H1 (cell line): ENCODE measurements around the gene BICRAL. TPM values are rescaled to one million over a fixed set of nuclear protein-coding genes. Genes with fewer than 3 reads are reported as not detected.

Experiments used
- CTCF ChIA-PET: fragments of 300-600 bp; sonication (Branson Sonifier 250); formaldehyde crosslinking; loops from one replicate; lab custom pipeline; 2021; ENCODE audit not compliant: partially characterized antibody; lab: Charles Lee
- POLR2A ChIA-PET: fragments of 300-600 bp; sonication (Branson Sonifier 250); formaldehyde crosslinking; loops from one replicate; lab custom pipeline; 2021; ENCODE audit warnings: inconsistent platforms; ENCODE audit not compliant: partially characterized antibody; lab: Charles Lee
- DNase-seq, 2 experiments: peaks; one replicate each; pipeline versions ENCODE4 v3.0.0 to v3.0.0-alpha.2; 2010 to 2022; ENCODE audit warnings: low spot score in 2 of 2, low read depth in 1 of 2, mixed read lengths in 1 of 2
- FAIRE-seq: peaks from 2 replicates; lab custom pipeline; 2011; peaks lifted over from hg19 to GRCh38; lab: Jason Lieb, UNC
- H2AFZ ChIP-seq: 2 replicates; pipeline ENCODE4 v1.8.1; 2012; ENCODE audit warnings: low read length, inconsistent platforms
- H2AK5ac ChIP-seq: 2 replicates; pipeline ENCODE4 v1.6.1; 2013; ENCODE audit warnings: low read depth, low read length
- H2BK120ac ChIP-seq: replicated peaks from 2 replicates; pipeline ENCODE3; 2013; ENCODE audit warnings: low read depth, low read length, inconsistent platforms
- H2BK12ac ChIP-seq: 2 replicates; pipeline ENCODE4 v1.6.1; 2013; ENCODE audit warnings: low read depth, low read length
- H2BK15ac ChIP-seq: 2 replicates; pipeline ENCODE4 v1.6.1; 2013; ENCODE audit warnings: low read length
- H2BK20ac ChIP-seq: 2 replicates; pipeline ENCODE4 v1.6.1; 2013; ENCODE audit warnings: low read length
- H2BK5ac ChIP-seq: 2 replicates; pipeline ENCODE4 v1.6.1; 2013; ENCODE audit warnings: low read depth, low read length
- H3K14ac ChIP-seq: 2 replicates; pipeline ENCODE4 v1.6.1; 2013; ENCODE audit warnings: inconsistent platforms; ENCODE audit not compliant: insufficient read length
- H3K18ac ChIP-seq: 2 replicates; pipeline ENCODE4 v1.6.1; 2013; ENCODE audit warnings: low read length; ENCODE audit errors: extremely low read depth
- H3K23ac ChIP-seq: 2 replicates; pipeline ENCODE4 v1.6.1; 2013; ENCODE audit warnings: inconsistent platforms; ENCODE audit not compliant: insufficient read length
- H3K23me2 ChIP-seq: 2 replicates; pipeline ENCODE4 v1.6.1; 2013; ENCODE audit warnings: low read depth, low read length
- H3K27ac ChIP-seq: 2 replicates; pipeline ENCODE4 v1.6.1; 2011; ENCODE audit warnings: low read depth, low read length, inconsistent platforms
- H3K27me3 ChIP-seq, 4 experiments: replicated peaks in 1 of 4; 1 replicate in 1 of 4; 2 replicates in 3 of 4; pipeline versions ENCODE4 v1.6.1 to v1.8.1; 2011 to 2013; ENCODE audit warnings: low read length in 3 of 4, mild to moderate bottlenecking in 3 of 4, inconsistent platforms in 2 of 4, mixed read lengths in 2 of 4, moderate library complexity in 1 of 4; ENCODE audit not compliant: control insufficient read depth in 3 of 4, insufficient read depth in 3 of 4; ENCODE audit errors: extremely low read depth in 1 of 4
- H3K36me3 ChIP-seq, 4 experiments: 2 replicates each; pipeline versions ENCODE4 v1.6.1 to v1.8.1; 2011 to 2013; ENCODE audit warnings: mild to moderate bottlenecking in 4 of 4, low read length in 3 of 4, moderate library complexity in 2 of 4, control low read depth in 1 of 4, inconsistent platforms in 1 of 4; ENCODE audit not compliant: insufficient read depth in 4 of 4, control insufficient read depth in 2 of 4
- H3K4ac ChIP-seq: replicated peaks from 2 replicates; pipeline ENCODE3; 2013; ENCODE audit warnings: low read length, low read depth, mixed read lengths, inconsistent platforms; ENCODE audit not compliant: insufficient read length
- H3K4me1 ChIP-seq, 4 experiments: replicated peaks in 1 of 4; 1 replicate in 1 of 4; 2 replicates in 3 of 4; pipeline versions ENCODE4 v1.6.1 to v1.8.1; 2011 to 2013; ENCODE audit warnings: low read length in 3 of 4, inconsistent platforms in 2 of 4, mixed read lengths in 1 of 4; ENCODE audit not compliant: insufficient read depth in 4 of 4, control insufficient read depth in 3 of 4
- H3K4me2 ChIP-seq, 2 experiments: 2 replicates each; pipeline versions ENCODE4 v1.6.1 to v1.8.1; 2011 to 2013; ENCODE audit warnings: low read depth in 2 of 2, low read length in 2 of 2, control low read depth in 1 of 2, inconsistent platforms in 1 of 2, mild to moderate bottlenecking in 1 of 2; ENCODE audit not compliant: insufficient read depth in 1 of 2
- H3K4me3 ChIP-seq, 4 experiments: fragments of 200-600, 300-600 bp in 1 of 4; sonication (generic), shearing (Covaris generic), sonication (Bioruptor Twin) in 1 of 4; 2 replicates each; pipeline versions ENCODE4 v1.5.1 to v1.8.1; 2011 to 2016; ENCODE audit warnings: low read length in 4 of 4, low read depth in 3 of 4, control low read depth in 2 of 4, inconsistent platforms in 2 of 4, mild to moderate bottlenecking in 2 of 4, mixed read lengths in 1 of 4, moderate library complexity in 1 of 4; ENCODE audit not compliant: insufficient read depth in 2 of 4; ENCODE audit errors: extremely low read depth in 1 of 4
- H3K56ac ChIP-seq: replicated peaks from 2 replicates; pipeline ENCODE3; 2013; ENCODE audit warnings: low read depth, mild to moderate bottlenecking, mixed read lengths, low read length, inconsistent platforms; ENCODE audit not compliant: insufficient read length
- H3K79me1 ChIP-seq: 2 replicates; pipeline ENCODE4 v1.6.1; 2013; ENCODE audit warnings: low read depth, low read length, control low read depth
- H3K79me2 ChIP-seq, 2 experiments: 2 replicates each; pipeline versions ENCODE4 v1.6.1 to v1.8.1; 2012 to 2013; ENCODE audit warnings: low read length in 2 of 2, mild to moderate bottlenecking in 2 of 2, inconsistent platforms in 1 of 2; ENCODE audit not compliant: insufficient read depth in 2 of 2, control insufficient read depth in 1 of 2
- H3K9ac ChIP-seq, 4 experiments: replicated peaks in 1 of 4; 1 replicate in 1 of 4; 2 replicates in 3 of 4; pipeline versions ENCODE4 v1.6.1 to v1.8.1; 2011 to 2013; ENCODE audit warnings: low read depth in 3 of 4, low read length in 3 of 4, control low read depth in 2 of 4, mild to moderate bottlenecking in 2 of 4, moderate library complexity in 2 of 4, inconsistent platforms in 1 of 4; ENCODE audit errors: extremely low read depth in 1 of 4
- H3K9me3 ChIP-seq, 2 experiments: 2 replicates each; pipeline versions ENCODE4 v1.6.1 to v1.8.1; 2012 to 2013; ENCODE audit warnings: mild to moderate bottlenecking in 2 of 2, moderate library complexity in 2 of 2, control low read depth in 1 of 2, inconsistent platforms in 1 of 2, low read depth in 1 of 2, low read length in 1 of 2, mixed read lengths in 1 of 2; ENCODE audit not compliant: insufficient read depth in 2 of 2
- H4K20me1 ChIP-seq, 2 experiments: replicated peaks in 1 of 2; 2 replicates each; pipeline versions ENCODE3 to v1.8.1; 2011 to 2013; ENCODE audit warnings: inconsistent platforms in 2 of 2, low read length in 2 of 2, mild to moderate bottlenecking in 1 of 2; ENCODE audit not compliant: insufficient read depth in 2 of 2, control insufficient read depth in 1 of 2
- H4K5ac ChIP-seq: 2 replicates; pipeline ENCODE4 v1.6.1; 2013; ENCODE audit warnings: low read length, low read depth, mixed read lengths, inconsistent platforms; ENCODE audit not compliant: insufficient read length
- H4K8ac ChIP-seq: 2 replicates; pipeline ENCODE4 v1.8.0; 2013; ENCODE audit warnings: mild to moderate bottlenecking, moderate library complexity, low read length, inconsistent platforms; ENCODE audit not compliant: insufficient read depth; ENCODE audit errors: extremely low read depth
- H4K91ac ChIP-seq: replicated peaks from 2 replicates; pipeline ENCODE3; 2013; ENCODE audit warnings: low read length, mixed read lengths, inconsistent platforms; ENCODE audit not compliant: insufficient read length
- BRCA1 ChIP-seq: IDR thresholded peaks from 2 replicates; pipeline ENCODE4 v1.6.1; 2012; ENCODE audit warnings: low read depth, low read length, improper control_type of control experiment
- CHD1 ChIP-seq: IDR thresholded peaks from 2 replicates; pipeline ENCODE4 v1.6.1; 2012; ENCODE audit warnings: low read depth, low read length, improper control_type of control experiment
- GTF2F1 ChIP-seq: IDR thresholded peaks from 2 replicates; pipeline ENCODE4 v1.6.1; 2012; ENCODE audit warnings: low read depth, low read length, improper control_type of control experiment, borderline replicate concordance
- NANOG ChIP-seq: IDR thresholded peaks from 2 replicates; pipeline ENCODE4 v1.6.1; 2011; ENCODE audit warnings: low read length, low read depth, mild to moderate bottlenecking, inconsistent platforms; ENCODE audit not compliant: insufficient read depth, poor library complexity, severe bottlenecking
- POLR2A ChIP-seq, 2 experiments: IDR thresholded peaks; 1 replicate in 1 of 2; 2 replicates in 1 of 2; pipeline ENCODE4 v1.6.1; 2011; ENCODE audit warnings: low read depth in 2 of 2, low read length in 2 of 2, mild to moderate bottlenecking in 2 of 2; ENCODE audit errors: control extremely low read depth in 1 of 2
- POLR2AphosphoS5 ChIP-seq: IDR thresholded peaks from 2 replicates; pipeline ENCODE4 v1.6.1; 2011; ENCODE audit warnings: low read depth, low read length
- POU5F1 ChIP-seq: IDR thresholded peaks from 2 replicates; pipeline ENCODE4 v1.6.1; 2011; ENCODE audit warnings: low read depth, mild to moderate bottlenecking, low read length, moderate library complexity
- WGBS, 2 experiments: shearing (Covaris generic) in 1 of 2; methylation state at CpG; one replicate each; pipeline versions ENCODE4 v1.1.6 to v1.1.7; 2013 to 2015; ENCODE audit warnings: low lambda C conversion rate in 2 of 2, mixed read lengths in 2 of 2, inconsistent platforms in 1 of 2, low coverage in 1 of 2, missing lambda C conversion rate in 1 of 2; ENCODE audit not compliant: insufficient replicate concordance in 2 of 2, insufficient coverage in 1 of 2, insufficient read length in 1 of 2; ENCODE audit errors: extremely low coverage in 1 of 2, missing lambda C conversion rate in 1 of 2; 5-methylcytosine and 5-hydroxymethylcytosine counted together
- polyA plus RNA-seq, 7 experiments: library from polyadenylated mRNA; depleted of rRNA in 3 of 7; stranded (reverse) in 5 of 7; unstranded in 2 of 7; fragments of >200 nt in 5 of 7; fragments of 200-250 nt in 2 of 7; gene quantifications; 1 replicate in 5 of 7; 2 replicates in 1 of 7; 4 replicates in 1 of 7; pipeline versions ENCODE4 v1.2.1 to v1.2.3, GENCODE V29; 2011 to 2013; ENCODE audit warnings: missing spikeins in 2 of 7, mixed read lengths in 2 of 7
- total RNA-seq: library from RNA; stranded (reverse); fragmentation: NEBNext Ultra II Directional; extraction: Animal tissue kit (Norgen Biotek cat#: 25700); gene quantifications from 2 replicates; pipeline ENCODE4 v1.2.1, GENCODE V29; 2021
- TF ChIP-seq, protein P1 (sequence below): IDR thresholded peaks from 2 replicates; pipeline ENCODE4 v1.6.1; 2012; ENCODE audit warnings: inconsistent platforms
- TF ChIP-seq, protein P2 (sequence below): IDR thresholded peaks from 2 replicates; pipeline ENCODE4 v1.6.1; 2012; ENCODE audit warnings: inconsistent platforms

The BICRAL gene
- total and polyA plus RNA-seq, 2 of the 8 experiments (the other 6 are each of a cell fraction or from before 2014, with no cell fraction given): 9.4 to 12.2 TPM

DNA sequence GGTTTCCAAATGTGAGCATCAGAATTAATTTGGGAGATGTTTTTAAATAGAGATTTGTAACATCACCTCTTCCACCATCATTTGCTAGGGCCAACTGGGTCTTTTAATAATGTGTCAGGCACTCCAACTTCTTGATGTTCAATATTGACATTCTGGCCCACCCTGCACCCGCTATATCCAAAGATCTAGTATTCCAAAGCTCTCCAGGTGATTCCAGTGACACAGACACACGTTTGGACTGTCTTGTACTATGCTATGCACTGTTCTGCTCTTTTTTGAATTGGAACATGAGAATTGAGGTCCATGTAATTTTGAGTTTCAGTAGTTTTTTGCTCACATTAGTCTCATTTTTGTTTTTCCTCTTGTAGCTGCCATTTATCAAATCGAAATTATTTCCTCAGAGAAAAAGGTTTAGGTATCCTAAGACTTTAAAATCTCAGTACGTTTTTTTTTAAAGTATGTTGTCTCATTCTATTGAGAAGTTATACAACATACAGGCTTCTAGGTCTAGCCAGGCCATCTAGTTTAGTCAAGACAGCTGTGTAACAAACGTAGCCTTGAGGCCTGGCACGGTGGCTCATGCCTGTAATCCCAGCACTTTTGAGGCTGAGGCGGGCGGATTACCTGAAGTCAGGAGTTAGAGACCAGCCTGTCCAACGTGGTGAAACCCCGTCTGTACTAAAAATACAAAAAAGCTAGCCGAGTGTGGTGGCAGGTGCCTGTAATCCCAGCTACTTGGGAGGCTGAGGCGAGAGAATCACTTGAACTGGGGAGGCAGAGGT lies 3.1 kb downstream of the BICRAL start:
- Histone ChIP-seq H3K18ac (no peak overlapping the region), H3K9ac (peak overlapping the region in 3 of 4 experiments; percentile 10 to 98 (median 35); a peak in 2 of 7 replicates), H4K20me1 (peaks cover 0 to 4% of the 10 kb centered on the region in 2 experiments), H3K79me1 (no peaks in the 10 kb centered on the region), H2AK5ac (no peak overlapping the region), H3K4me2 (peak overlapping the region; percentile 69 to 72), H2BK20ac (no peak overlapping the region), H4K8ac (no peak overlapping the region), H3K14ac (no peak overlapping the region), H2BK12ac (no peak overlapping the region), H3K56ac (no peak overlapping the region), H3K23ac (no peak overlapping the region), H3K27me3 (no peaks in the 10 kb centered on the region), H3K23me2 (no peaks in the 10 kb centered on the region; the same call in 1 of the 2 replicates), H3K9me3 (no peaks in the 10 kb centered on the region), H2AFZ (no peak overlapping the region), H3K4me3 (peak overlapping the region; percentile 82 to 96 (median 88)), H3K4me1 (peaks cover 0 to 14% (median 5%) of the 10 kb centered on the region in 4 experiments; a peak in 4 of 7 replicates), H4K91ac (no peak overlapping the region), H2BK15ac (no peak overlapping the region), H3K27ac (no peak overlapping the region), H3K79me2 (peaks cover 13 to 66% of the 10 kb centered on the region in 2 experiments), H3K4ac (no peak overlapping the region), H3K36me3 (peaks cover 0 to 3% (median 0%) of the 10 kb centered on the region in 4 experiments; a peak in 1 of 8 replicates), H2BK5ac (no peak overlapping the region), H2BK120ac (no peak overlapping the region), H4K5ac (no peak overlapping the region)
- ChIA-PET CTCF (interaction anchor here (0.6 to 1.4 kb wide), 5 partner anchors 15 to 429 kb away, joined by 3 to 5 read pairs (median 4); no protein-coding TSS in a partner anchor), POLR2A (interaction anchor here (0.5 to 13.8 kb wide), 18 partner anchors 9 to 221 kb away, joined by 3 to 277 read pairs (median 4); partner anchors contain the start of genes CNPY3, PPP2R5D, RPL7L1 and TBCC)
- TF ChIP-seq CHD1 (no peak), POU5F1 (no peak), GTF2F1 (no peak), POLR2AphosphoS5 (peak; percentile 45), POLR2A (IDR thresholded peaks at IDR 0.05; ENCODE audit: control extremely low read depth in 1 of 2, low read depth in 2 of 2, low read length in 2 of 2) (peak in 1 of 2 experiments; percentile 49; a peak in 2 of 3 replicates), BRCA1 (no peak), NANOG (no peak)
- TF ChIP-seq, protein P1, sequence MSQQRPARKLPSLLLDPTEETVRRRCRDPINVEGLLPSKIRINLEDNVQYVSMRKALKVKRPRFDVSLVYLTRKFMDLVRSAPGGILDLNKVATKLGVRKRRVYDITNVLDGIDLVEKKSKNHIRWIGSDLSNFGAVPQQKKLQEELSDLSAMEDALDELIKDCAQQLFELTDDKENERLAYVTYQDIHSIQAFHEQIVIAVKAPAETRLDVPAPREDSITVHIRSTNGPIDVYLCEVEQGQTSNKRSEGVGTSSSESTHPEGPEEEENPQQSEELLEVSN: no peak
- TF ChIP-seq, protein P2, sequence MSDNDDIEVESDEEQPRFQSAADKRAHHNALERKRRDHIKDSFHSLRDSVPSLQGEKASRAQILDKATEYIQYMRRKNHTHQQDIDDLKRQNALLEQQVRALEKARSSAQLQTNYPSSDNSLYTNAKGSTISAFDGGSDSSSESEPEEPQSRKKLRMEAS: no peak
- FAIRE-seq: no peak
- DNase-seq: no peak
- 75% methylated on average over 12 of the region's 12 CpGs; no CpG with 5 or more reads in 1 of the 2 experiments for WGBS, 2 experiments
